Stimulated activated CD8-positive, alpha-beta memory T cell treated with anti-CD3 and anti-CD28 coated beads, Interleukin-2, amount 100 ng/mL, for 1 hour (primary cell): ENCODE measurements around the gene AMPD2.

Experiments used
- DNase-seq, 2 donors: peaks; one replicate each; pipeline ENCODE4 v3.0.0-alpha.2; 2020; ENCODE audit warnings: low read depth in 2 of 2

Gene AMPD2

DNA sequence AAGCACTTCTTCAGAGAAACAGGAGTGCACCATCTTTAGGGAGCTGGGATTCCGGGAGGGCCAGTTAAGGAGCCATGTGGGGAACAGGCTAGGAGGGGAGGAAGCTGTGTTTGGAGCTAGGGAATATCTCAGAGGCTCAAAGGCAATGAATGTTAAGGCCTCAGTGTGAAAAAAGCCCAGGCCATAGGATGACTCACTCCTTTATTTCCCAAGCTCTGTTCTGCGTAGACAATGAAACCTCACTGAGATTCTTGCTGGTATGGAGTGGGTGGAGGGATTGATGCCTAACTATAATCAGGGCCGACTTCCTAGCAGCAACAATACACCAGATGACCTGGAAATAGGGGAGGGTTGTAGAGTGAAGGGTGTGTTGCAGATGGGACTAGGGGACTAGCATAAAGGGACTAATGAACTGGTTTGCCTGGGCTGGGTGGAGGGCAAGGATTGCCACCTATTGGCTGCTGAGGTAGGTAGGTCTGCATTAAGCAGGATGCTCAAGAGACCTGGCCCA is 2.3 kb upstream of the AMPD2 start:
- DNase-seq: no peak

GRCh38 chr1:109618661-109619575 is 719 bp upstream of the AMPD2 start:
- DNase-seq: no peak

DNA sequence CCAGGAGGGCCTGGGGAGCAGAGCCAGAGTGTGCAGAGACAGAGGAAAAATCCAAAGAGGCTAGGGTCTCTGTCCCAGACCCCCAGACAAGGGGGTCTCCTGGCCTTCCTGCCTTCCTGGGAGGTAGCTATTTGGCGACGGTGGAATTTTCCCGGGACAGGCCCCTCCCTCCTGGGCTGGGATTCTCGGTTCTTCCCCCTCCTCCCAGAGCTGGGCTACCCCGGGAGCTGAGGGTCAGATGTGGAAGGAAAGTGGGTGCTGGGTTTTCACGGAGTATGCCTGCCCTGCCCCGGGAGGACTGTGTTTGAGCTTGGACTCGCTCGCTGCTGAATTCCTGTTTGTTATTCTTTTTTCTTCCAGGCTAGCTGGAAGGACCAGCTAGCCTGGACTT is 759 bp downstream of the AMPD2 start:
- no peak for DNase-seq

DNA sequence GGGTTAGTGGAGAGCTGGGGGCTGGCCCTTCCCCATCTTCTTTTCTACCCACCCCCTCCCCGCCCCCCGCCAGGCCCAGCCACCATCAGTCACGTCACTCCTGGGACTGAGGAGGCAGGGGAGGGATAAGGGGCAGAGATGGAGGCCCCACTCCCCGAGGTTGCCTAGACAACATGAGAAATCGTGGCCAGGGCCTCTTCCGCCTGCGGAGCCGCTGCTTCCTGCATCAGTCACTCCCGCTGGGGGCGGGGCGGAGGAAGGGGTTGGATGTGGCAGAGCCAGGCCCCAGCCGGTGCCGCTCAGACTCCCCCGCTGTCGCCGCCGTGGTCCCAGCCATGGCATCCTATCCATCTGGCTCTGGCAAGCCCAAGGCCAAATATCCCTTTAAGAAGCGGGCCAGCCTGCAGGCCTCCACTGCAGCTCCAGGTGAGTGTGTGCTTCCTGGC is 1.2 kb downstream of the AMPD2 start:
- peak; percentile 90 to 94 for DNase-seq

- DNase-seq: no peak
Measured at GRCh38 chr1:109621379-109622136, 1.9 kb downstream of the AMPD2 start.

DNA sequence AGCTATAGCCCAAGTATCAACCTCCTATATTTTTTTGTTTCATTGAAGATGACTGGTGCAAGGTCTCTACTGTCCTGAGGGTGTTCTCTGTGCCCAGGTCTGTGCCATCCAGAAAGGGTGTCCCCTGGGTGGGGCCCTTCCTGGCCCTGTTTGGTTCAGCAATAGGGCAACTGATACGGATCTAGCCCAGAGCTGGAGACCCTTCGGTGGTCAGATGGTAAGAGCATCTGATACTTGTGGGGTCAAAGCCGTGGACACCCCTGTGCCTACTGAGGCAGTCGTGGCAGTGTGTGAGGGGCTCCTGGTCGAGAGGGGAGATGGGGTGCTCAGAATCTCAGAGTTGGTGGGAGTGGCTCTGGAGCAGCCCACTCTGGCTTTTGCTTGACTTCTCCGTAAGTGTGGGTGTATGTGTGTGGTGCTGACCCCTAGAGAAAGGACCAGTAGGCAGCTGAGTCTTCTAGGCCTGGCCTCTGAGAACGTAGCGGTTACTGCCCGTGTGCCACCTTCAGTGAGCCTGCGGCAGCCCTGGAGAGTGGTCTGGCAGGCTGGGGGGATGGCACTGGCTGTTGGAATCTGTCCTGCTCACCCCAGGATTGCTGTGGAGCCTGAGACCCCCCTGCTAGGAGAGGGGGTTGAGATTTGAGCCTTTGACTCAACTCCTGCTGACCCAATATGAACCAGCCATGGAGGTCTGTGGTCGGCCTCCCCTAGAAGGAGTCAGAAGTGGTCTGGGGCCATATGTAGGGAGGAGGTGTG is 2.7 kb downstream of the AMPD2 start:
- no peak for DNase-seq

DNA sequence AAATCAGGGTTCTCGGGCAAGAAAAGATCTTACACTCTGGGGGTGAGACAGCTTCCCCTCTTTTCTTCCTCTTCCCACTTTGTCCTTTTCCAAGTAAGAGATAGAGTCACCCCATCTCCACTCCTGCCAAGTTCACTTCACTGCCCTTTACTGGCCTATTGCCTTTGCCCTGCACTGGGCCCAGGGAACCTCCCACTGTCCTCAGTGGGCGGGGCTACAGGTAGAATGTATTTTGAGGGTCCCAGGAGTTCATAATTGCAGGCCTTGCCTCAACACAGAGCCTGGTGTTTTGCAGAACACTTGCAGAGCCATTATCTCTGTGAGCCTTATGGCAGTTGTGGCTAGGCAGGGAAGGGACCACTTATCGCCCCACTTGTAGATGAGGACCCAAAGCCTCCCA is 3.3 kb downstream of the AMPD2 start:
- no peak for DNase-seq

- no peak for DNase-seq
Measured at GRCh38 chr1:109623601-109624161, 4.0 kb downstream of the AMPD2 start.

DNA sequence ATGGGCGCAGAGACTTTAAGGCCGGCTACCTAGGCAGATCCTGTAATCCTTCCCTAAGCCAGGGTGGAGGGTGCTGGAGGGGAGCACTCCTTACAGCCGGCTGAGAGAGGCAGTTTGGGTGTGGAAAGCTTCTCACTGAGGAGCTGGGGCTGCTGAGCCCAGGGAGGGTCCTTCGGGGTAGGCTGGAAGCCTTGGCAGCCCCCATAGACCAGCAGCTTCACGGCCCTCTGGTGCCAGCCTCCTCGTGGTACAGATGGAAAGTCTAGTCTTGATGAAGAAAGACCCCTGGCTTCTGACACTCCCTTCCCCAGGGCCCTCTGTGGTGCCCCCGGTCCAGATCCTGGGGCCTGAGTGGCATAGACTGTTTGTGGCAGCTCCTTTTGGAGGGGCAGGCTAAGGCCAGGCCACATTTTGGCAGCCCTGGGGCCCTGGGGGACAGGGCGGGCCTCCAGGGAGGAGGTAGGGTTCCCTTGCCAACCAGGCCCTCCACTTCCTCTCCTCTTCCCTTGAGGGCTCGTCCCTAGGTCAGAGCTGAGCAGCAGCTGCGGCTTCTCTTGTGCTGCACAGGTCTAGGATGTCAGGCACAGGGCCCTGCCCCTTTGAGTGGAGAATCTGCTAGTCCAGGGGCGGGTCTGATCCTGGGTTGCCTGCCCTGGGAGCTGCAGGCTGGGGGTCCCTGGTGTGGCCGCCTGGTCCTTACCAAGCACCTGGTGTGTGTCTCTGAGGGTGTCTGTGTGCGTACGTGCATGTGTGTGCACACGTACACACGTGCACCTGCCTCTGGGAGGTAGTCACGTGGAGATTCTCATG is 4.8 kb downstream of the AMPD2 start:
- DNase-seq: no peak

- DNase-seq: no peak
Measured at GRCh38 chr1:109625176-109625575, 5.5 kb downstream of the AMPD2 start.

GRCh38 chr1:109625601-109626560 is 6.2 kb downstream of the AMPD2 start:
- DNase-seq: no peak

- DNase-seq: no peak
Measured at GRCh38 chr1:109626682-109627408, 7.2 kb downstream of the AMPD2 start.

- DNase-seq: no peak
Measured at GRCh38 chr1:109627692-109628399, 8.2 kb downstream of the AMPD2 start.

DNA sequence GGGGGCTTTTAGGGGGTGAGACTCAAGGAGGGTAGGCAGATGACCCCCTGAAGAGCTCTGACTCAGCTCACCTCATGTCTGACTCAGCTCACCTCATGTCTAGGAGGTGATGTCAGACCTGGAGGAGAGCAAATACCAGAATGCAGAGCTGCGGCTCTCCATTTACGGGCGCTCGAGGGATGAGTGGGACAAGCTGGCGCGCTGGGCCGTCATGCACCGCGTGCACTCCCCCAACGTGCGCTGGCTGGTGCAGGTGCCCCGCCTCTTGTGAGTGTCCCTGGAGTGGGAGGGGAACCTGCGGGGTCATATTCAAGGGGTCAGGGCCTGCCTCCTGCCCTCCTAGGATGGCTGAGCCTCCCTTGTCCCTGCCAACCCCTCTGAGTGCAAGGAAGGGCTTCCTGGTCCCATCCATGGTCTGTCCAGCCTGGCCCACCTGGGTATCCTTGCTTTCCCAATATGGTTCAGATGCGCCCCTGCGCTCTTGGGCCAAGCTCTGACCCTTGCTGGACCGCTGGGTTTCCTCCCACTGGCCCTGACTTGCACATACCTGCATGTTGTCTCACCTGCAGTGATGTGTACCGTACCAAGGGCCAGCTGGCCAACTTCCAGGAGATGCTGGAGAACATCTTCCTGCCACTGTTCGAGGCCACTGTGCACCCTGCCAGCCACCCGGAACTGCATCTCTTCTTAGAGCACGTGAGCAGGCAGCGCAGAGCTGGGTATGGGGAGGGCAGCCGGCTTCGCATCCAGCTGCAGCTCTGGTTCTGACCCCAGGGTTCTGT is 9.1 kb downstream of the AMPD2 start:
- DNase-seq: no peak

GRCh38 chr1:109629372-109630030 is 9.9 kb downstream of the AMPD2 start:
- DNase-seq: no peak

- peak in 1 of 2 donors; percentile 29 for DNase-seq
Measured at GRCh38 chr1:109630081-109630897, 10.7 kb downstream of the AMPD2 start.
